Gastrocnemius medialis (tissue), 4 donors: Measurements from ENCODE around the gene HRK. TPM values are rescaled to one million over a fixed set of nuclear protein-coding genes. Genes with fewer than 3 reads are reported as not detected.

Experiments
- ATAC-seq, 2 donors: fragments of 150-250 bp; one replicate each; pipeline ENCODE4 v1.9.1; 2016
- DNase-seq, 2 donors: peaks; one replicate each; pipeline ENCODE4 v3.0.0-alpha.2; 2019
- H3K27ac ChIP-seq, 4 donors: fragments of 200-600 bp; sonication (generic); 1 replicate in 1 of 4; 2 replicates in 3 of 4; pipeline ENCODE4 v1.5.1; 2016 to 2018; ENCODE audit warnings: mild to moderate bottlenecking in 2 of 4, moderate library complexity in 1 of 4
- H3K27me3 ChIP-seq, 3 donors: fragments of 200-600 bp; sonication (generic) in 2 of 3; 1 replicate in 1 of 3; 2 replicates in 2 of 3; pipeline versions ENCODE4 v1.5.1 to v1.6.0; 2016 to 2019; ENCODE audit warnings: mild to moderate bottlenecking in 1 of 3, moderate library complexity in 1 of 3
- H3K36me3 ChIP-seq, 2 donors: fragments of 200-600 bp; sonication (generic) in 1 of 2; one replicate each; pipeline ENCODE4 v1.5.1; 2017 to 2018
- H3K4me1 ChIP-seq, 2 donors: fragments of 200-600 bp; sonication (generic) in 1 of 2; one replicate each; pipeline ENCODE4 v1.5.1; 2016 to 2017; ENCODE audit warnings: mild to moderate bottlenecking in 2 of 2
- H3K4me3 ChIP-seq, 4 donors: fragments of 200-600 bp; sonication (generic) in 3 of 4; 1 replicate in 1 of 4; 2 replicates in 3 of 4; pipeline ENCODE4 v1.5.1; 2016 to 2019; ENCODE audit warnings: mild to moderate bottlenecking in 2 of 4
- H3K9me3 ChIP-seq, 3 donors: fragments of 200-600 bp; sonication (generic) in 2 of 3; 1 replicate in 1 of 3; 2 replicates in 2 of 3; pipeline ENCODE4 v1.5.1; 2016 to 2019
- CTCF ChIP-seq, 5 experiments: fragments of 450-650 bp in 3 of 5; fragments of 200-600 bp in 2 of 5; sonication (generic) in 2 of 5; IDR thresholded peaks in 4 of 5; conservative IDR thresholded peaks in 1 of 5; 1 replicate in 4 of 5; 2 replicates in 1 of 5; pipeline ENCODE4 v1.5.1; 2016 to 2019; ENCODE audit warnings: antibody characterized with exemption in 5 of 5, mild to moderate bottlenecking in 3 of 5, moderate library complexity in 3 of 5
- POLR2A ChIP-seq, 2 donors: fragments of 450-650 bp; IDR thresholded peaks; one replicate each; pipeline ENCODE4 v1.6.1; 2017; ENCODE audit warnings: antibody characterized with exemption in 2 of 2, mild to moderate bottlenecking in 2 of 2, moderate library complexity in 2 of 2
- in situ Hi-C, 4 donors: fragments of 200-750 bp; cut with MboI; loops; one replicate each; pipeline versions ENCODE4 v1.15.0 to v1.8.0; 2017; ENCODE audit warnings: low sequenced_read_pairs in 4 of 4
- intact Hi-C: fragments of 100-400 bp; cut with DNase I; formaldehyde crosslinking; loops from one replicate; pipeline ENCODE4 v1.15.1; 2023; ENCODE audit warnings: low total_unique reads
- total RNA-seq, 4 donors: library from RNA; depleted of rRNA; stranded (reverse); fragments of >200 nt; gene quantifications; one replicate each; pipeline versions ENCODE4 v1.1.0 to v1.2.3, GENCODE V29; 2016

The HRK gene
- total RNA-seq: not detected

- Histone ChIP-seq H3K4me1 (peaks cover 14 to 36% of the 10 kb centered on the region in 2 donors), H3K4me3 (peak within 1 kb of the TSS; percentile 41 to 53 (median 46)), H3K27ac (no peak within 1 kb of the TSS), H3K36me3 (no peaks in the 10 kb centered on the region), H3K9me3 (no peaks in the 10 kb centered on the region), H3K27me3 (peaks cover 39 to 56% (median 56%) of the 10 kb centered on the region in 3 donors)
- intact Hi-C loops: loop anchor here (5.0 kb wide), 1 partner anchor 179 kb away; no protein-coding TSS in a partner anchor
- in situ Hi-C loops: no loop called here
- DNase-seq (no peak), ATAC-seq (no peak)
- TF ChIP-seq CTCF (IDR thresholded peaks at IDR 0.05 in 4 of 5, conservative IDR thresholded peaks at IDR 0.05 in 1 of 5) (no peak), POLR2A (IDR thresholded peaks at IDR 0.05) (no peak)
Observed at GRCh38 chr12:116881325-116881876, at the start of gene HRK. TSS of gene HRK (minus strand) at chr12:116881441. CDS start at chr12:116881307, 134 bp downstream.

- Histone ChIP-seq H3K36me3 (no peaks in the 10 kb centered on the region), H3K4me3 (no peak overlapping the region), H3K27me3 (no peaks in the 10 kb centered on the region), H3K27ac (no peak overlapping the region), H3K9me3 (no peaks in the 10 kb centered on the region), H3K4me1 (peaks cover 21 to 38% of the 10 kb centered on the region in 2 donors)
- no peak for ATAC-seq
- DNase-seq: no peak
- intact Hi-C loops (no loop called here), in situ Hi-C loops (no loop called here)
- no peak for TF ChIP-seq POLR2A (IDR thresholded peaks at IDR 0.05)
- no peak for TF ChIP-seq CTCF (IDR thresholded peaks at IDR 0.05 in 4 of 5, conservative IDR thresholded peaks at IDR 0.05 in 1 of 5)
Observed at GRCh38 chr12:116929885-116930284, 48.6 kb upstream of the HRK start.

GRCh38 chr12:116928504-116928903, 47.3 kb upstream of the HRK start:
- Histone ChIP-seq H3K4me3 (no peak overlapping the region), H3K9me3 (no peaks in the 10 kb centered on the region), H3K27ac (no peak overlapping the region), H3K36me3 (no peaks in the 10 kb centered on the region), H3K4me1 (peaks cover 11 to 29% of the 10 kb centered on the region in 2 donors), H3K27me3 (no peaks in the 10 kb centered on the region)
- intact Hi-C loops (no loop called here), in situ Hi-C loops (no loop called here)
- TF ChIP-seq CTCF (IDR thresholded peaks at IDR 0.05 in 4 of 5, conservative IDR thresholded peaks at IDR 0.05 in 1 of 5): no peak
- no peak for TF ChIP-seq POLR2A (IDR thresholded peaks at IDR 0.05)
- ATAC-seq (no peak), DNase-seq (no peak)

GRCh38 chr12:116927244-116927940, 46.2 kb upstream of the HRK start:
- DNase-seq (no peak), ATAC-seq (no peak)
- Histone ChIP-seq H3K27me3 (no peaks in the 10 kb centered on the region), H3K27ac (peak overlapping the region in 2 of 4 donors; percentile 11 to 48), H3K36me3 (no peaks in the 10 kb centered on the region), H3K4me1 (peaks cover 5 to 21% of the 10 kb centered on the region in 2 donors), H3K4me3 (no peak overlapping the region), H3K9me3 (no peaks in the 10 kb centered on the region)
- TF ChIP-seq CTCF (IDR thresholded peaks at IDR 0.05 in 4 of 5, conservative IDR thresholded peaks at IDR 0.05 in 1 of 5) (no peak), POLR2A (IDR thresholded peaks at IDR 0.05) (no peak)
- in situ Hi-C loops: no loop called here
- intact Hi-C loops: no loop called here
